RWPE1 (cell line): ENCODE data around the gene ATXN10.

Experiments used
- CTCF ChIA-PET: fragments of 350-600 bp; sonication (Branson Sonifier 250); formaldehyde crosslinking; extraction: SDS; loops from one replicate; lab custom pipeline; 2021; lab: Yijun Ruan, JAX
- POLR2A ChIA-PET: fragments of 400-600 bp; formaldehyde crosslinking; extraction: SDS; loops from one replicate; lab custom pipeline; 2020; ENCODE audit warnings: antibody characterized with exemption; ENCODE audit not compliant: low non-redundant PET; lab: Yijun Ruan, JAX
- DNase-seq: peaks from one replicate; pipeline ENCODE4 v3.0.0; 2012; ENCODE audit warnings: low spot score
- H3K27ac ChIP-seq: fragments of 450-650 bp; 2 replicates; pipeline ENCODE4 v1.5.1; 2017
- CTCF ChIP-seq: fragments of 450-650 bp; conservative IDR thresholded peaks from 2 replicates; pipeline ENCODE4 v1.5.1; 2017; ENCODE audit warnings: low read depth, mild to moderate bottlenecking

ATXN10 gene

GRCh38 chr22:45866646-45867117 lies 195.0 kb downstream of the ATXN10 start:
- POLR2A ChIA-PET, result no interaction called here
- no peak overlapping the region for H3K27ac ChIP-seq
- CTCF ChIA-PET, result interaction anchor here (0.5 kb wide), 1 partner anchor 55 kb away, joined by 3 read pairs; no protein-coding TSS in a partner anchor
- no peak for TF ChIP-seq CTCF
- DNase-seq, result no peak

GRCh38 chr22:45867118-45867905 lies 195.7 kb downstream of the ATXN10 start:
- POLR2A ChIA-PET, result no interaction called here
- no peak for DNase-seq
- H3K27ac ChIP-seq, result no peak overlapping the region
- peak; percentile 35 for TF ChIP-seq CTCF
- CTCF ChIA-PET, result interaction anchor here (0.6 to 0.7 kb wide), 3 partner anchors 91 to 289 kb away, joined by 3 to 4 read pairs (median 3); no protein-coding TSS in a partner anchor

GRCh38 chr22:45867906-45868555 lies 196.4 kb downstream of the ATXN10 start:
- no peak for DNase-seq
- H3K27ac ChIP-seq, result no peak overlapping the region
- ChIA-PET CTCF (interaction anchor here (0.6 to 0.7 kb wide), 3 partner anchors 90 to 290 kb away, joined by 3 to 4 read pairs (median 3); no protein-coding TSS in a partner anchor), POLR2A (no interaction called here)
- TF ChIP-seq CTCF, result no peak

GRCh38 chr22:45868571-45869339 lies 197.1 kb downstream of the ATXN10 start:
- H3K27ac ChIP-seq, result no peak overlapping the region
- ChIA-PET POLR2A (no interaction called here), CTCF (no interaction called here)
- DNase-seq, result no peak
- no peak for TF ChIP-seq CTCF

- CTCF ChIA-PET, result no interaction called here
- POLR2A ChIA-PET, result no interaction called here
- DNase-seq, result no peak
- H3K27ac ChIP-seq, result no peak overlapping the region
- no peak for TF ChIP-seq CTCF
Observed at GRCh38 chr22:45869340-45869847, 197.8 kb downstream of the ATXN10 start.

- POLR2A ChIA-PET, result no interaction called here
- TF ChIP-seq CTCF, result no peak
- H3K27ac ChIP-seq, result no peak overlapping the region
- DNase-seq, result no peak
- CTCF ChIA-PET, result no interaction called here
Observed at GRCh38 chr22:45870011-45870410, 198.4 kb downstream of the ATXN10 start.
